Liver (tissue), 3 donors: Measurements from ENCODE around the gene RAB31.

Experiments used
- FOXA2 ChIP-seq: IDR thresholded peaks from 2 replicates; pipeline ENCODE4 v1.6.1; 2016; ENCODE audit warnings: antibody characterized with exemption
- GABPA ChIP-seq, 2 donors: IDR thresholded peaks in 1 of 2; conservative IDR thresholded peaks in 1 of 2; 2 replicates each; pipeline ENCODE4 v1.6.1; 2016; ENCODE audit warnings: antibody characterized with exemption in 2 of 2, mild to moderate bottlenecking in 1 of 2, moderate library complexity in 1 of 2
- RAD21 ChIP-seq, 2 donors: IDR thresholded peaks; 2 replicates each; pipeline ENCODE4 v1.6.1; 2016; ENCODE audit warnings: antibody characterized with exemption in 2 of 2, mild to moderate bottlenecking in 2 of 2
- RXRA ChIP-seq, 2 donors: IDR thresholded peaks; 2 replicates each; pipeline ENCODE4 v1.6.1; 2017 to 2018; ENCODE audit warnings: antibody characterized with exemption in 2 of 2, mild to moderate bottlenecking in 1 of 2
- YY1 ChIP-seq: IDR thresholded peaks from 2 replicates; pipeline ENCODE4 v1.6.1; 2016; ENCODE audit warnings: antibody characterized with exemption, mild to moderate bottlenecking
- TF ChIP-seq, protein P1 (sequence below): fragments of 150-350 bp; IDR thresholded peaks from 2 replicates; pipeline ENCODE4 v1.5.1; 2017; ENCODE audit warnings: improper control_type of control experiment, low read depth, low read length; ENCODE audit not compliant: missing input control
- TF ChIP-seq, protein P2 (sequence below): IDR thresholded peaks from 2 replicates; pipeline ENCODE4 v1.6.1; 2016; ENCODE audit warnings: antibody characterized with exemption
- TF ChIP-seq, protein P3 (sequence below): IDR thresholded peaks from 2 replicates; pipeline ENCODE4 v1.6.1; 2016; ENCODE audit warnings: antibody characterized with exemption, mild to moderate bottlenecking
- TF ChIP-seq, protein P4 (sequence below): IDR thresholded peaks from 2 replicates; pipeline ENCODE4 v1.6.1; 2016; ENCODE audit warnings: antibody characterized with exemption
- donor health status: healthy.
- donor health status: healthy.

DNA sequence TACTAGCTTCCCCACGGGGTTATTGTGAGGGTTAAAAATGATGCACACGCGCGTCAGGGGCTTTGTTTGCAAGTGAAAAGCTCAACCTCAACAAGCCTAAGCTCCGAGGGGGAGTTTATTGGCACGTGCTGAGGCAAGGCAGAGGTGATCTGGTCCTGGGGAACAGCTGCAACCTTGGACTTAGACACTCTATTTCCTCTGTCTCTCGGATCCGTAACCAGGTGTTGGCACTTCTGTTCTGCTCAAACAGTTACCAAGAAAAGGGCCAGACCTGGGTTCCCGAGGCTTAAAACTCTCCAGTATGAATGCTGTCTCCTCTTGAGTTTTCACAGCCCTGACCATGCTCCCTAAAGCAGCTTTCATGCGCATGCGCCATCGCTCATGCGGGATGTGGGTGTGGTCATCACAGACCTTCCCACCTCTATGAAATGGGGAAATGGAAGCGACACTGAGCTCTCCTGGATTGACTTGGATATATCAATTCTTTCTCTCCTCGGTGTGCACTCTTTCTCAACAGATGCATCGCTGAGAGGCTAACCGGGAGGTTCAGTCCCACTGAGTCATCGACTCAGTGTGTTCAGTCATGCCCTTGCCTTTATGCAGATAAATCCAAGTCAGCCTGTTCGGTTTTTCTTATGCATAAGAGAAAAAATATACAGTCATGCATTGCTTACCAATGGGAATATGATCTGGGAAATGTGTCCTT is 19.9 kb upstream of the RAB31 start:
- TF ChIP-seq, protein P1, sequence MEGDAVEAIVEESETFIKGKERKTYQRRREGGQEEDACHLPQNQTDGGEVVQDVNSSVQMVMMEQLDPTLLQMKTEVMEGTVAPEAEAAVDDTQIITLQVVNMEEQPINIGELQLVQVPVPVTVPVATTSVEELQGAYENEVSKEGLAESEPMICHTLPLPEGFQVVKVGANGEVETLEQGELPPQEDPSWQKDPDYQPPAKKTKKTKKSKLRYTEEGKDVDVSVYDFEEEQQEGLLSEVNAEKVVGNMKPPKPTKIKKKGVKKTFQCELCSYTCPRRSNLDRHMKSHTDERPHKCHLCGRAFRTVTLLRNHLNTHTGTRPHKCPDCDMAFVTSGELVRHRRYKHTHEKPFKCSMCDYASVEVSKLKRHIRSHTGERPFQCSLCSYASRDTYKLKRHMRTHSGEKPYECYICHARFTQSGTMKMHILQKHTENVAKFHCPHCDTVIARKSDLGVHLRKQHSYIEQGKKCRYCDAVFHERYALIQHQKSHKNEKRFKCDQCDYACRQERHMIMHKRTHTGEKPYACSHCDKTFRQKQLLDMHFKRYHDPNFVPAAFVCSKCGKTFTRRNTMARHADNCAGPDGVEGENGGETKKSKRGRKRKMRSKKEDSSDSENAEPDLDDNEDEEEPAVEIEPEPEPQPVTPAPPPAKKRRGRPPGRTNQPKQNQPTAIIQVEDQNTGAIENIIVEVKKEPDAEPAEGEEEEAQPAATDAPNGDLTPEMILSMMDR: no peak
- TF ChIP-seq, protein P2, sequence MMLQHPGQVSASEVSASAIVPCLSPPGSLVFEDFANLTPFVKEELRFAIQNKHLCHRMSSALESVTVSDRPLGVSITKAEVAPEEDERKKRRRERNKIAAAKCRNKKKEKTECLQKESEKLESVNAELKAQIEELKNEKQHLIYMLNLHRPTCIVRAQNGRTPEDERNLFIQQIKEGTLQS: no peak
- TF ChIP-seq YY1: no peak
- no peak for TF ChIP-seq RAD21 (IDR thresholded peaks at IDR 0.05)
- TF ChIP-seq, protein P3, sequence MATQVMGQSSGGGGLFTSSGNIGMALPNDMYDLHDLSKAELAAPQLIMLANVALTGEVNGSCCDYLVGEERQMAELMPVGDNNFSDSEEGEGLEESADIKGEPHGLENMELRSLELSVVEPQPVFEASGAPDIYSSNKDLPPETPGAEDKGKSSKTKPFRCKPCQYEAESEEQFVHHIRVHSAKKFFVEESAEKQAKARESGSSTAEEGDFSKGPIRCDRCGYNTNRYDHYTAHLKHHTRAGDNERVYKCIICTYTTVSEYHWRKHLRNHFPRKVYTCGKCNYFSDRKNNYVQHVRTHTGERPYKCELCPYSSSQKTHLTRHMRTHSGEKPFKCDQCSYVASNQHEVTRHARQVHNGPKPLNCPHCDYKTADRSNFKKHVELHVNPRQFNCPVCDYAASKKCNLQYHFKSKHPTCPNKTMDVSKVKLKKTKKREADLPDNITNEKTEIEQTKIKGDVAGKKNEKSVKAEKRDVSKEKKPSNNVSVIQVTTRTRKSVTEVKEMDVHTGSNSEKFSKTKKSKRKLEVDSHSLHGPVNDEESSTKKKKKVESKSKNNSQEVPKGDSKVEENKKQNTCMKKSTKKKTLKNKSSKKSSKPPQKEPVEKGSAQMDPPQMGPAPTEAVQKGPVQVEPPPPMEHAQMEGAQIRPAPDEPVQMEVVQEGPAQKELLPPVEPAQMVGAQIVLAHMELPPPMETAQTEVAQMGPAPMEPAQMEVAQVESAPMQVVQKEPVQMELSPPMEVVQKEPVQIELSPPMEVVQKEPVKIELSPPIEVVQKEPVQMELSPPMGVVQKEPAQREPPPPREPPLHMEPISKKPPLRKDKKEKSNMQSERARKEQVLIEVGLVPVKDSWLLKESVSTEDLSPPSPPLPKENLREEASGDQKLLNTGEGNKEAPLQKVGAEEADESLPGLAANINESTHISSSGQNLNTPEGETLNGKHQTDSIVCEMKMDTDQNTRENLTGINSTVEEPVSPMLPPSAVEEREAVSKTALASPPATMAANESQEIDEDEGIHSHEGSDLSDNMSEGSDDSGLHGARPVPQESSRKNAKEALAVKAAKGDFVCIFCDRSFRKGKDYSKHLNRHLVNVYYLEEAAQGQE: no peak
- TF ChIP-seq GABPA (IDR thresholded peaks at IDR 0.05 in 1 of 2, conservative IDR thresholded peaks at IDR 0.05 in 1 of 2): no peak
- TF ChIP-seq RXRA (IDR thresholded peaks at IDR 0.05): no peak
- no peak for TF ChIP-seq FOXA2
- TF ChIP-seq, protein P4, sequence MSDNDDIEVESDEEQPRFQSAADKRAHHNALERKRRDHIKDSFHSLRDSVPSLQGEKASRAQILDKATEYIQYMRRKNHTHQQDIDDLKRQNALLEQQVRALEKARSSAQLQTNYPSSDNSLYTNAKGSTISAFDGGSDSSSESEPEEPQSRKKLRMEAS: no peak
